SH-SY5Y (cell line): Measurements from ENCODE around the gene HIVEP3.

Experiments used
- GATA2 ChIP-seq: IDR thresholded peaks from 2 replicates; pipeline ENCODE4 v1.6.1; 2011; ENCODE audit warnings: mild to moderate bottlenecking, low read depth, low read length
- GATA3 ChIP-seq: IDR thresholded peaks from 2 replicates; pipeline ENCODE4 v1.6.1; 2011; ENCODE audit warnings: low read depth, mild to moderate bottlenecking, low read length, moderate library complexity

GRCh38 chr1:41708332-41708731 is 210.4 kb downstream of the HIVEP3 start:
- TF ChIP-seq GATA2 (no peak), GATA3 (no peak)
